GM12801 (cell line): ENCODE measurements around the gene UBASH3B.

Source experiments
- CTCF ChIP-seq: IDR thresholded peaks from one replicate; pipeline ENCODE4 v1.5.1; 2011; ENCODE audit warnings: control low read depth; ENCODE audit not compliant: insufficient read length; ENCODE audit errors: extremely low read depth

The UBASH3B gene

GRCh38 chr11:122853261-122853660 lies 197.7 kb downstream of the UBASH3B start:
- no peak for TF ChIP-seq CTCF

- TF ChIP-seq CTCF = no peak
Observed at GRCh38 chr11:122853971-122854446, 198.5 kb downstream of the UBASH3B start.

- no peak for TF ChIP-seq CTCF
Observed at GRCh38 chr11:122861631-122862030, 206.1 kb downstream of the UBASH3B start.

GRCh38 chr11:122862091-122862490 lies 206.6 kb downstream of the UBASH3B start:
- TF ChIP-seq CTCF = no peak

- TF ChIP-seq CTCF = no peak
Observed at GRCh38 chr11:122863704-122864326, 208.3 kb downstream of the UBASH3B start.
